ENCODE results near the gene VPS26B.
A peak's percentile ranks its signal among the peaks of the same experiment; 100 is the strongest.
"Not testable (repeated sequence)": the region's sequence is repeated elsewhere in the genome, so short reads cannot be mapped to it uniquely, and the experiment has no call there.

VPS26B gene

GRCh38 chr11:134223836-134224709 is at the start of gene VPS26B, which contains the start of gene NCAPD3:
Gene VPS26B, plus strand, starts transcription at chr11:134224671. Its CDS starts 452 bp downstream, at chr11:134225123.
Gene NCAPD3, minus strand, starts transcription at chr11:134223967. Its CDS starts 41 bp downstream, at chr11:134223926.
- DNase-seq (ENCODE audit: low read depth, low spot score): peak; percentile 93

- no peak for DNase-seq (ENCODE audit: low read depth, low spot score)
Measured at GRCh38 chr11:134176284-134176683, 48.2 kb upstream of the VPS26B start.

- DNase-seq (ENCODE audit: low read depth, low spot score): no peak
Measured at GRCh38 chr11:134178032-134178674, 46.3 kb upstream of the VPS26B start.

GRCh38 chr11:134181707-134182106 is 42.8 kb upstream of the VPS26B start:
- no peak for DNase-seq (ENCODE audit: low read depth, low spot score)

GRCh38 chr11:134188092-134188491 is 36.4 kb upstream of the VPS26B start:
- DNase-seq (ENCODE audit: low read depth, low spot score): not testable (repeated sequence)

GRCh38 chr11:134196756-134197155 is 27.7 kb upstream of the VPS26B start:
- no peak for DNase-seq (ENCODE audit: low read depth, low spot score)

- no peak for DNase-seq (ENCODE audit: low read depth, low spot score)
Measured at GRCh38 chr11:134199531-134199930, 24.9 kb upstream of the VPS26B start.

GRCh38 chr11:134200688-134201087 is 23.8 kb upstream of the VPS26B start:
- no peak for DNase-seq (ENCODE audit: low read depth, low spot score)

- no peak for DNase-seq (ENCODE audit: low read depth, low spot score)
Measured at GRCh38 chr11:134202661-134203060, 21.8 kb upstream of the VPS26B start.

- no peak for DNase-seq (ENCODE audit: low read depth, low spot score)
Measured at GRCh38 chr11:134205729-134206128, 18.7 kb upstream of the VPS26B start.

GRCh38 chr11:134206185-134206584 is 18.3 kb upstream of the VPS26B start:
- no peak for DNase-seq (ENCODE audit: low read depth, low spot score)

- peak; percentile 42 for DNase-seq (ENCODE audit: low read depth, low spot score)
Measured at GRCh38 chr11:134207538-134208239, 16.8 kb upstream of the VPS26B start.

- no peak for DNase-seq (ENCODE audit: low read depth, low spot score)
Measured at GRCh38 chr11:134215836-134216235, 8.6 kb upstream of the VPS26B start.

GRCh38 chr11:134216816-134217215 is 7.7 kb upstream of the VPS26B start:
- DNase-seq (ENCODE audit: low read depth, low spot score): no peak

GRCh38 chr11:134223121-134223520 is 1.4 kb upstream of the VPS26B start:
- DNase-seq (ENCODE audit: low read depth, low spot score): no peak

- DNase-seq (ENCODE audit: low read depth, low spot score): peak; percentile 30
Measured at GRCh38 chr11:134224710-134225664, 516 bp downstream of the VPS26B start.

GRCh38 chr11:134226806-134227325 is 2.4 kb downstream of the VPS26B start:
- no peak for DNase-seq (ENCODE audit: low read depth, low spot score)

- no peak for DNase-seq (ENCODE audit: low read depth, low spot score)
Measured at GRCh38 chr11:134228625-134229024, 4.2 kb downstream of the VPS26B start.

GRCh38 chr11:134229126-134229790 is 4.8 kb downstream of the VPS26B start:
- no peak for DNase-seq (ENCODE audit: low read depth, low spot score)

GRCh38 chr11:134230339-134230738 is 5.9 kb downstream of the VPS26B start:
- DNase-seq (ENCODE audit: low read depth, low spot score): no peak

All from activated CD4-positive, CD25-positive, alpha-beta regulatory T cell treated with anti-CD3 and anti-CD28 coated beads, Interleukin-2, amount 50 U/mL, for 16 hours (primary cell).